Liver (tissue), 3 donors: ENCODE measurements around the gene HOXC10.

Experiments used
- CTCF ChIP-seq: fragments of 150-350 bp; IDR thresholded peaks from 2 replicates; pipeline ENCODE4 v1.5.1; 2017; ENCODE audit warnings: improper control_type of control experiment, low read depth, low read length; ENCODE audit not compliant: missing input control
- RAD21 ChIP-seq, 2 donors: IDR thresholded peaks; 2 replicates each; pipeline ENCODE4 v1.6.1; 2016; ENCODE audit warnings: antibody characterized with exemption in 2 of 2, mild to moderate bottlenecking in 2 of 2
- donor health status: healthy.
- donor health status: healthy.

GRCh38 chr12:54038871-54039414 is 54.0 kb downstream of the HOXC10 start:
- TF ChIP-seq CTCF, result no peak
- no peak for TF ChIP-seq RAD21 (IDR thresholded peaks at IDR 0.05)
